ENCODE results near the gene MAP4K1.

- no peak for TF ChIP-seq CTCF (conservative IDR thresholded peaks at IDR 0.05)
- TF ChIP-seq EZH2 (IDR thresholded peaks at IDR 0.05; ENCODE audit: low read depth), result no peak
Measured at GRCh38 chr19:38626401-38626800, 8.6 kb upstream of the MAP4K1 start.
